GM20000 (cell line): ENCODE data around the gene FRMD4A.
"Not testable (repeated sequence)": the region's sequence is repeated elsewhere in the genome, so short reads cannot be mapped to it uniquely, and the experiment has no call there.

Experiments
- DNase-seq: peaks from one replicate; pipeline ENCODE4 v3.0.0; 2012; ENCODE audit warnings: low spot score
- CTCF ChIP-seq: IDR thresholded peaks from 2 replicates; pipeline ENCODE4 v1.5.1; 2012; ENCODE audit warnings: mild to moderate bottlenecking, control low read depth; ENCODE audit errors: extremely low read depth, missing control alignments

The FRMD4A gene

GRCh38 chr10:14241196-14241595 is 89.5 kb downstream of the FRMD4A start:
- no peak for TF ChIP-seq CTCF
- DNase-seq = no peak

GRCh38 chr10:14240253-14241189 is 90.2 kb downstream of the FRMD4A start:
- DNase-seq = no peak
- TF ChIP-seq CTCF = no peak

GRCh38 chr10:14238659-14239058 is 92.1 kb downstream of the FRMD4A start:
- DNase-seq = not testable (repeated sequence)

- no peak for TF ChIP-seq CTCF
- no peak for DNase-seq
Observed at GRCh38 chr10:14236341-14236740, 94.4 kb downstream of the FRMD4A start.

GRCh38 chr10:14235566-14236195 is 95.0 kb downstream of the FRMD4A start:
- no peak for DNase-seq

DNA sequence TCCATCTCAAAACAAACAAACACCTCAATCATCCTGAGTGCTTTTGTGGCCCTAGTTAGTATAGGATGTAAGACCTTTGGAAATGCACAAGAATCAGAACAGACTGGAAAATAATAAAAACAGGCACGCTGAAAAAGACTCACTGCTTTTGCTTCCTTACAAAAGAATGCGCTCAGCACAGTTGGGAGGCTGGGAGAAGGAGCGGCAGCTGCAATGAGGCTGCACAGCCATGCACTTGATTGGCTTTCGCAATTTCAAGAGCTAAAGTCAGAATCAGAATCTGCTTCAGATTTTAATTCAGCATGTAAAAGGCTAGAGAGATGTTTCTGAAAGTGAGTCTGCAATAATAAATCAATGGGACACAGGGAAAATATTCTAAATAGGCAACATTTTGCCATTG is 97.2 kb downstream of the FRMD4A start:
- no peak for TF ChIP-seq CTCF
- DNase-seq = no peak

More at GRCh38 chr10:14235566-14236195, 95.0 kb downstream of the FRMD4A start:
- no peak for TF ChIP-seq CTCF

DNA sequence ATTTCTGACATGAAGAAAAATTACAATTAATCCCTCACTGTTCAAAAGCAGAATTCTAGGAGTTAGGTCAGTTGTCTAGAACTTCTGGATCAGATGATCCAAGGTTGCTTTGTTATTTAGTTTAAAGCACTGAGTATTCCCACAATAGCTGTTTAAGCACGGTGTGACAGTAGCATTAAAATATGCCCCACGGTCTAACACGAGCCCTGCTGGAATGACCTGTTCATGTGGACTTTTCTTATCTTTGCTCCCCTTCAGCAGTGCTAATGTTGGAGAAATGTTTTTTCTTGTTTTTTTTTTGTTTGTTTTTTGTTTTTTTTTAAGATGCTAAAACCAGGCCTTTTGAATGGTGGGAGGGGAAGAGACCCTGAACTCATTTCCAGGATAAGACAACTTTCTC is 101.9 kb downstream of the FRMD4A start:
- not testable (repeated sequence) for DNase-seq

DNA sequence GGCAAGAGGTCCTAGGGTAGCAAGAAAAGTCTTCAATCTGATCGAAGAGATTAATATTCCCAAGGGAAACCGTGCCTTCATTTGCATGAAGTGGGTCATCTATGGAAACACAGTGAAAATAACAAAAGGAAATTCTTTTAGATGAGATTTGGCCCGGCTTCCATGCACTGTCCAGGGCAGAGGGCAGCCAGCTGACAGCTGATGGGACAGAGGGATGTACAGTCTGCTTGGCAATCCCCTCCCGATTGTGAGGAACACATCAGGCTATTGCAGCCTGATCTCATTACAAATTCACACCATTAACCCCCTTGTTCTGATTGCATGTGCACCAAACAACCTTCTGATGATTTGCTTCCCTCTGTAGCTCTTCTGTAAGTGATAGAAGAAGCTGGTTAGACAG is 105.3 kb downstream of the FRMD4A start:
- TF ChIP-seq CTCF = no peak
- no peak for DNase-seq
